Lower leg skin (tissue), 4 donors: ENCODE results near the gene AGXT. TPM values are rescaled to one million over a fixed set of nuclear protein-coding genes. Genes with fewer than 3 reads are reported as not detected.

Experiments
- DNase-seq, 2 donors: peaks; one replicate each; pipeline ENCODE4 v3.0.0-alpha.2; 2019; ENCODE audit warnings: low spot score in 2 of 2
- H3K4me3 ChIP-seq: fragments of 200-600 bp; sonication (generic); 2 replicates; pipeline ENCODE4 v1.5.1; 2017; ENCODE audit warnings: mild to moderate bottlenecking, low read depth; ENCODE audit not compliant: poor library complexity, severe bottlenecking
- POLR2A ChIP-seq, 2 donors: fragments of 450-650 bp; IDR thresholded peaks; one replicate each; pipeline ENCODE4 v1.6.1; 2016 to 2017; ENCODE audit warnings: antibody characterized with exemption in 2 of 2, mild to moderate bottlenecking in 1 of 2, moderate library complexity in 1 of 2
- WGBS, 2 donors: methylation state at CpG; one replicate each; pipeline ENCODE4 v1.1.5; 2018; 5-methylcytosine and 5-hydroxymethylcytosine counted together
- intact Hi-C: fragments of 100-400 bp; cut with DNase I; formaldehyde crosslinking; loops from one replicate; pipeline ENCODE4 v1.15.0; 2023; ENCODE audit warnings: low total_unique reads
- total RNA-seq, 4 donors: library from RNA; depleted of rRNA; stranded (reverse); fragments of >200 nt; gene quantifications; one replicate each; pipeline ENCODE4 v1.1.0, GENCODE V29; 2016
- TF ChIP-seq, protein P1 (sequence below), 3 donors: fragments of 450-650 bp; IDR thresholded peaks; one replicate each; pipeline ENCODE4 v1.5.1; 2016; ENCODE audit warnings: antibody characterized with exemption in 3 of 3, mild to moderate bottlenecking in 3 of 3, moderate library complexity in 2 of 3

The AGXT gene
- total RNA-seq, 4 donors from 2014 or later, result not detected

DNA sequence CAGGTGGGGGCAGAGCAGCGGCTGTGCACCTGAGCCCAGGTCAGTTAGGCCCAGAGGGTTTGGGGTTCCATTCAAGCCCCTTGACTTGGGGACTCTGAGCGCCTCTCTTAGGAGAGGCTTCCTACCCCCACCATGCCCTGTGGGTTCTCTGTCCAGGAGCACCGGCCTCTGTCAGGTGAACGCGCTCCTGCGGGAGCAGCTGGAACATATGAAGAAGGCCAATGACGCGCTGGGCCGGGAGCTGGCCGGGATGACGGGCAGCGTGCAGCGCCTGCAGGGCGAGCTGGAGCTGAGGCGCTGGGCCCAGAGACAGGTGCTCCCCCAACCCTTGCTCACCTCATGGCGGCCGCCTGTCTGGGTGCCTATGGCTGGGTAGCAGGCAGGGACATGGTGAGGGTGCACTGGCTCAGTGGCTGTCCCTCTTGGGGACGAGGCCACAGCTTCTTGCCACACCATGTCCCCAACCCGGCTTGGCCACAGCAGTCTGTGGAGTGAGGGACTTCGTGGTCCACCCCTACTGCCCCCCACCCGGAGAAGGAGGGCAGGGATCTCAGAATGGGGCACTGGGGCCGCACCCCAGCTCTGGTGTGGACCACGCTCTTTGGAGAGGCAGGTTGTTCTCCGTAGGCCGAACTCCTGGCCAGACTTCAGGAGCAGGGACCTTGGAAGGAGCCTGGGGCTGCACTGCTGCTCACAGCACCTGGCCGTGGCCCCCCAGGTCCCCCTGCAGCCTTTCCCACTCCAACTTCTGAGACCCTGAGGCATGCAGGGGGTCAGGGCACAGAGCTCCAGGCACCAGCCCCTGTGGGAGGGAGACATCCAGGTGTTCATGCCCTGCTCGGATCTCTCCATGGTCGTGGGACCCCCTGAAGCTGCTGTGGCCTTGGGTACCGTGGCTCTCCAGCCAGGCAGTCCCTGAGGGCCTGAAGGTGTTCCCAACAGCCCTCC is 57.2 kb downstream of the AGXT start:
- 76 to 84% methylated on average over 10 to 22 of the region's 29 CpGs for WGBS, 2 donors
- no peak overlapping the region for H3K4me3 ChIP-seq
- intact Hi-C loops, result no loop called here
- TF ChIP-seq, protein P1, sequence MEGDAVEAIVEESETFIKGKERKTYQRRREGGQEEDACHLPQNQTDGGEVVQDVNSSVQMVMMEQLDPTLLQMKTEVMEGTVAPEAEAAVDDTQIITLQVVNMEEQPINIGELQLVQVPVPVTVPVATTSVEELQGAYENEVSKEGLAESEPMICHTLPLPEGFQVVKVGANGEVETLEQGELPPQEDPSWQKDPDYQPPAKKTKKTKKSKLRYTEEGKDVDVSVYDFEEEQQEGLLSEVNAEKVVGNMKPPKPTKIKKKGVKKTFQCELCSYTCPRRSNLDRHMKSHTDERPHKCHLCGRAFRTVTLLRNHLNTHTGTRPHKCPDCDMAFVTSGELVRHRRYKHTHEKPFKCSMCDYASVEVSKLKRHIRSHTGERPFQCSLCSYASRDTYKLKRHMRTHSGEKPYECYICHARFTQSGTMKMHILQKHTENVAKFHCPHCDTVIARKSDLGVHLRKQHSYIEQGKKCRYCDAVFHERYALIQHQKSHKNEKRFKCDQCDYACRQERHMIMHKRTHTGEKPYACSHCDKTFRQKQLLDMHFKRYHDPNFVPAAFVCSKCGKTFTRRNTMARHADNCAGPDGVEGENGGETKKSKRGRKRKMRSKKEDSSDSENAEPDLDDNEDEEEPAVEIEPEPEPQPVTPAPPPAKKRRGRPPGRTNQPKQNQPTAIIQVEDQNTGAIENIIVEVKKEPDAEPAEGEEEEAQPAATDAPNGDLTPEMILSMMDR (IDR thresholded peaks at IDR 0.05), result no peak
- TF ChIP-seq POLR2A (IDR thresholded peaks at IDR 0.05), result no peak
- peak in 1 of 2 donors; percentile 83 for DNase-seq

DNA sequence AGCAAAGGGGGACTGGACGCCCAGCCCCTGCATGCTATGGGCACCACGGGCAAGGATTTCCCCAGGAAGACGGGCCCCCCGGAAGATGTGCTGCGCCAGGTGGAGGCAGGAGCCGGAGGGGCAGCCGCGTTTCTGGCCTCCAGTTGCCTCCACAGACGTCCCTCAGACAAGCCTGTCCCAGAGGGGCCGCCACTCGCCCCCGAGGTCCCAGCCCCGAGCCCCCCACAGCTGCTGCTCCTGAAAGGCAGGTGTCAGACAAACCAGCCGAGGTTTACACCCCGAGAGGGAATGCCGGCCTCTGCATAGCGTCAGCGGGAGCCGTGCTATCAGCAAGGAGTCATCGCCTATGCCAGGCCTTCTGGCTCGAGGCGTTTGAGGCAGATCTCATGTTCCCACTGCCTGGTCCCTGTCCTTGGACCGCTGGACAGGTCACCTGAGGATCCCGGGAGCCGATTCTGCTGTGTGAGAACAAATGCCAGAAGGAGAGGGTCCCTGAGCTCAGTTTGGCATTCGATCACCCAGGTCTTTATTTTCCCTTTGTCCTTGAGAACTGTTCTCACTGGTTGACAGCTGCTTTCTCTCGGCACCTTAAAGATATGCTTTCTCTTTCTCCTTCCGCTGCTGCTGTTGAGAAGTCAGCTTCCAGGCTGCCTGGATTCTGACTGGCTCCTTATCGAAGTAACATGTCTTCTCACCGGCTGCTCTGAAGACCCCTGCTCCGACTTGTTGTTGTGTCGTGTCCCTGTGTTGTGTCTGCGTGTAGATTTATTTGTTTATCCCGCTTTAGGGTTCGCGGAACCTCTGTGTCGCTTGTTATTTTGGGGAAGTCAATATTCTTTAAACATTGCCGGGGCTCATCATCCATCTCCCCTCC is 58.1 kb downstream of the AGXT start:
- TF ChIP-seq, protein P1 (IDR thresholded peaks at IDR 0.05), result no peak
- TF ChIP-seq POLR2A (IDR thresholded peaks at IDR 0.05), result no peak
- intact Hi-C loops, result no loop called here
- DNase-seq, result peak in 1 of 2 donors; percentile 85
- 68 to 75% methylated on average over 18 to 38 of the region's 38 CpGs for WGBS, 2 donors
- no peak overlapping the region for H3K4me3 ChIP-seq

DNA sequence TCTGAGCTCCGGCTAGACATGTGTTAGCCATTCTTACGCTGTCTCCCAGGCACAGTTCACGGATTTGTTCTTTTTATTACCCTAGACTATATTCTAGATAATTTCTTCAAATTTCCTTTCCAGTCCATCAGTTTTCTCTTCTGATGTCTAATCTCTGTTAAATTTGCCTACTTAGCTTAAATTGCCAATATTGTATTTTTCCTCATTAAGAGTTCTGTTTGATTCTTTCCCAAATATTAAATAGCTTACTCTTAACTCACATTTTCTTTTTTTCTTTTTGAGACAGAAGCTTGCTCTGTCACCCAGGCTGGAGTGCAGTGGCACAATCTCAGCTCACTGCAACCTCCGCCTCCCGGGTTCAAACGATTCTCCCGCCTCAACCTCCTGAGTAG is 58.8 kb downstream of the AGXT start:
- 78 to 89% methylated on average over 7 of the region's 7 CpGs for WGBS, 2 donors
- no peak for TF ChIP-seq POLR2A (IDR thresholded peaks at IDR 0.05)
- TF ChIP-seq, protein P1 (IDR thresholded peaks at IDR 0.05), result no peak
- H3K4me3 ChIP-seq, result no peak overlapping the region
- intact Hi-C loops, result no loop called here
- peak in 1 of 2 donors; percentile 26 for DNase-seq

DNA sequence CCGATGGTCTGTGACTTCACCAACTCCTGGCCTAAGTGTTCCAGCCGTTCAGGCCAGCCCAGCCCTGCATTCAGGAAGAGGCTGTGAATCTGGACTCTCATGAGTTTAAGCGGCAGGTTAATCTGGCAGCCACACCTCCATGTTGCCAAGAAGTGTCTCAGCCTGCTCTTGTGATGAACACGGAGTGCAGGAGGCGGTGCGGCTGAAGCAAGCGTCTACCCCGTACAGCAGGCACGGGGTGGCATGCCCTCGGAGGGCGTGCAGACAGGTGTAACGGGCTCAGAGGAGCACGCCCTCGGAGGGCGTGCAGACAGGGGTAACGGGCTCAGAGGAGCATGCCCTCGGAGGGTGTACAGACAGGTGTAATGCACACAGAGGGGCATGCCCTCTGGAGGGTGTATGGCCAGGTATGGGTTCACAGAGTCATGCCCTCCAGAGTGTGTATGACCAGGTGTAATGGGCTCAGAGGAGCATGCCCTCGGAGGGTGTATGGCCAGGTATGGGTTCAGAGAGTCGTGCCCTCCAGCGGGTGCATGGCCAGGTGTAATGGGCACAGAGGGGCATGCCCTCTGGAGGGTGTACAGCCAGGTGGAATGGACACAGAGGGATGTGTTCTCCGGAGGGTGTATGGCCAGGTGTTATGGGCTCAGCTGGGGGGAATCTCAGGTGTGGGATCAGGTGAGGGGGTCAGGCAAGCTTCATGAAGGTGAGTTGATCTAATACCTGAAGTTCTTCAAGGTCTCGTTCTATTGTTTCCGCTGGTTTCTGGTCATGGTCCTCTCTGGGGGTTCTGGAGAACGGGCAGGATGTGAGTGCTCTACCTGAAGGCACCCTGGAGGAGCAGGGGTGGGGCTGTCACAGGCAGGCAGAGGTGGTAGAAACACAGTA is 60.1 kb downstream of the AGXT start:
- no peak for TF ChIP-seq POLR2A (IDR thresholded peaks at IDR 0.05)
- TF ChIP-seq, protein P1 (IDR thresholded peaks at IDR 0.05), result no peak
- H3K4me3 ChIP-seq, result no peak overlapping the region
- peak in 1 of 2 donors; percentile 65 for DNase-seq
- intact Hi-C loops, result no loop called here
- 85 to 88% methylated on average over 24 of the region's 24 CpGs for WGBS, 2 donors
